ENCODE data around the gene PTGFRN.

Gene PTGFRN

DNA sequence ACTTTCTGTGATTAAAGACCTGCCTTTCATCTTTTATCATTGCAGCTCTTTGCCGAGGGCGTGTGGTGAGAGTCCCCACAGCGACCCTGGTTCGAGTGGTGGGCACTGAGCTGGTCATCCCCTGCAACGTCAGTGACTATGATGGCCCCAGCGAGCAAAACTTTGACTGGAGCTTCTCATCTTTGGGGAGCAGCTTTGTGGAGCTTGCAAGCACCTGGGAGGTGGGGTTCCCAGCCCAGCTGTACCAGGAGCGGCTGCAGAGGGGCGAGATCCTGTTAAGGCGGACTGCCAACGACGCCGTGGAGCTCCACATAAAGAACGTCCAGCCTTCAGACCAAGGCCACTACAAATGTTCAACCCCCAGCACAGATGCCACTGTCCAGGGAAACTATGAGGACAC is 32.0 kb downstream of the PTGFRN start:
- ATAC-seq, result no peak
- TF ChIP-seq, protein P1, sequence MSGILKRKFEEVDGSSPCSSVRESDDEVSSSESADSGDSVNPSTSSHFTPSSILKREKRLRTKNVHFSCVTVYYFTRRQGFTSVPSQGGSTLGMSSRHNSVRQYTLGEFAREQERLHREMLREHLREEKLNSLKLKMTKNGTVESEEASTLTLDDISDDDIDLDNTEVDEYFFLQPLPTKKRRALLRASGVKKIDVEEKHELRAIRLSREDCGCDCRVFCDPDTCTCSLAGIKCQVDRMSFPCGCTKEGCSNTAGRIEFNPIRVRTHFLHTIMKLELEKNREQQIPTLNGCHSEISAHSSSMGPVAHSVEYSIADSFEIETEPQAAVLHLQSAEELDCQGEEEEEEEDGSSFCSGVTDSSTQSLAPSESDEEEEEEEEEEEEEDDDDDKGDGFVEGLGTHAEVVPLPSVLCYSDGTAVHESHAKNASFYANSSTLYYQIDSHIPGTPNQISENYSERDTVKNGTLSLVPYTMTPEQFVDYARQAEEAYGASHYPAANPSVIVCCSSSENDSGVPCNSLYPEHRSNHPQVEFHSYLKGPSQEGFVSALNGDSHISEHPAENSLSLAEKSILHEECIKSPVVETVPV (CRISPR knock-in tag; IDR thresholded peaks at IDR 0.05), result no peak
- TF ChIP-seq CSDC2 (CRISPR knock-in tag; IDR thresholded peaks at IDR 0.05) (no peak), ARNTL (CRISPR knock-in tag; IDR thresholded peaks at IDR 0.05; ENCODE audit: borderline replicate concordance, low read depth) (no peak), ZNF565 (CRISPR knock-in tag; conservative IDR thresholded peaks at IDR 0.05; ENCODE audit: low read depth) (no peak), PPARA (CRISPR knock-in tag; IDR thresholded peaks at IDR 0.05; ENCODE audit: borderline replicate concordance) (no peak), ZNF8 (CRISPR knock-in tag; IDR thresholded peaks at IDR 0.05) (no peak), ISL1 (CRISPR knock-in tag; IDR thresholded peaks at IDR 0.05) (no peak), ESRRG (CRISPR knock-in tag; IDR thresholded peaks at IDR 0.05) (no peak)

GRCh38 chr1:116942344-116942743 is 32.6 kb downstream of the PTGFRN start:
- TF ChIP-seq GLIS3 (CRISPR knock-in tag; IDR thresholded peaks at IDR 0.05), result no peak
- TF ChIP-seq, protein P2, sequence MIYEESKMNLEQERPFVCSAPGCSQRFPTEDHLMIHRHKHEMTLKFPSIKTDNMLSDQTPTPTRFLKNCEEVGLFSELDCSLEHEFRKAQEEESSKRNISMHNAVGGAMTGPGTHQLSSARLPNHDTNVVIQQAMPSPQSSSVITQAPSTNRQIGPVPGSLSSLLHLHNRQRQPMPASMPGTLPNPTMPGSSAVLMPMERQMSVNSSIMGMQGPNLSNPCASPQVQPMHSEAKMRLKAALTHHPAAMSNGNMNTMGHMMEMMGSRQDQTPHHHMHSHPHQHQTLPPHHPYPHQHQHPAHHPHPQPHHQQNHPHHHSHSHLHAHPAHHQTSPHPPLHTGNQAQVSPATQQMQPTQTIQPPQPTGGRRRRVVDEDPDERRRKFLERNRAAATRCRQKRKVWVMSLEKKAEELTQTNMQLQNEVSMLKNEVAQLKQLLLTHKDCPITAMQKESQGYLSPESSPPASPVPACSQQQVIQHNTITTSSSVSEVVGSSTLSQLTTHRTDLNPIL (CRISPR knock-in tag; IDR thresholded peaks at IDR 0.05; ENCODE audit: low read depth), result no peak
- TF ChIP-seq ZC3H10 (CRISPR knock-in tag; IDR thresholded peaks at IDR 0.05), result no peak
- no peak for TF ChIP-seq CSDC2 (CRISPR knock-in tag; IDR thresholded peaks at IDR 0.05)
- no peak for TF ChIP-seq ZFP3 (CRISPR knock-in tag; IDR thresholded peaks at IDR 0.05)
- ATAC-seq, result no peak

- TF ChIP-seq SNAI2 (CRISPR knock-in tag; IDR thresholded peaks at IDR 0.05), result no peak
- no peak for ATAC-seq
Observed at GRCh38 chr1:116943438-116943837, 33.7 kb downstream of the PTGFRN start.

DNA sequence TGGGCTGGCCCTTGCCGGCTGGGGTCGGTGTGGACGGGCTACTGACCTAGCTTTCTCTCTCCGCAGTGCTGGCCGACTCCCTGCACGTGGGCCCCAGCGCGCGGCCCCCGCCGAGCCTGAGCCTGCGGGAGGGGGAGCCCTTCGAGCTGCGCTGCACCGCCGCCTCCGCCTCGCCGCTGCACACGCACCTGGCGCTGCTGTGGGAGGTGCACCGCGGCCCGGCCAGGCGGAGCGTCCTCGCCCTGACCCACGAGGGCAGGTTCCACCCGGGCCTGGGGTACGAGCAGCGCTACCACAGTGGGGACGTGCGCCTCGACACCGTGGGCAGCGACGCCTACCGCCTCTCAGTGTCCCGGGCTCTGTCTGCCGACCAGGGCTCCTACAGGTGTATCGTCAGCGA is 34.9 kb downstream of the PTGFRN start:
- no peak for ATAC-seq
- TF ChIP-seq, protein P2 (CRISPR knock-in tag; IDR thresholded peaks at IDR 0.05; ENCODE audit: low read depth), result no peak
- TF ChIP-seq ZFP3 (CRISPR knock-in tag; IDR thresholded peaks at IDR 0.05), result no peak
- TF ChIP-seq ZFP30 (CRISPR knock-in tag; IDR thresholded peaks at IDR 0.05), result no peak

- no peak for ATAC-seq
- no peak for TF ChIP-seq ISL1 (CRISPR knock-in tag; IDR thresholded peaks at IDR 0.05)
- TF ChIP-seq TSHZ2 (CRISPR knock-in tag; IDR thresholded peaks at IDR 0.05), result no peak
- TF ChIP-seq SNAI2 (CRISPR knock-in tag; IDR thresholded peaks at IDR 0.05), result no peak
- no peak for TF ChIP-seq ZC3H10 (CRISPR knock-in tag; IDR thresholded peaks at IDR 0.05)
- no peak for TF ChIP-seq ARNTL (CRISPR knock-in tag; IDR thresholded peaks at IDR 0.05; ENCODE audit: borderline replicate concordance, low read depth)
- no peak for TF ChIP-seq ZNF8 (CRISPR knock-in tag; IDR thresholded peaks at IDR 0.05)
- no peak for TF ChIP-seq GLIS3 (CRISPR knock-in tag; IDR thresholded peaks at IDR 0.05)
- TF ChIP-seq ZFP3 (CRISPR knock-in tag; IDR thresholded peaks at IDR 0.05), result no peak
- TF ChIP-seq OSR1 (CRISPR knock-in tag; IDR thresholded peaks at IDR 0.05), result no peak
- no peak for TF ChIP-seq ZNF565 (CRISPR knock-in tag; conservative IDR thresholded peaks at IDR 0.05; ENCODE audit: low read depth)
- no peak for TF ChIP-seq PPARA (CRISPR knock-in tag; IDR thresholded peaks at IDR 0.05; ENCODE audit: borderline replicate concordance)
- TF ChIP-seq RARB (CRISPR knock-in tag; IDR thresholded peaks at IDR 0.05), result no peak
- no peak for TF ChIP-seq BACH2 (CRISPR knock-in tag; IDR thresholded peaks at IDR 0.05; ENCODE audit: borderline replicate concordance)
- no peak for TF ChIP-seq CSDC2 (CRISPR knock-in tag; IDR thresholded peaks at IDR 0.05)
Observed at GRCh38 chr1:116945421-116945820, 35.7 kb downstream of the PTGFRN start.

- ATAC-seq, result no peak
- no peak for TF ChIP-seq GLIS3 (CRISPR knock-in tag; IDR thresholded peaks at IDR 0.05)
- no peak for TF ChIP-seq OSR1 (CRISPR knock-in tag; IDR thresholded peaks at IDR 0.05)
- TF ChIP-seq RARB (CRISPR knock-in tag; IDR thresholded peaks at IDR 0.05), result no peak
- no peak for TF ChIP-seq ZNF565 (CRISPR knock-in tag; conservative IDR thresholded peaks at IDR 0.05; ENCODE audit: low read depth)
- no peak for TF ChIP-seq ZFP30 (CRISPR knock-in tag; IDR thresholded peaks at IDR 0.05)
- TF ChIP-seq ISL1 (CRISPR knock-in tag; IDR thresholded peaks at IDR 0.05), result no peak
- TF ChIP-seq ZNF8 (CRISPR knock-in tag; IDR thresholded peaks at IDR 0.05), result no peak
- TF ChIP-seq PPARA (CRISPR knock-in tag; IDR thresholded peaks at IDR 0.05; ENCODE audit: borderline replicate concordance), result no peak
- no peak for TF ChIP-seq TSHZ2 (CRISPR knock-in tag; IDR thresholded peaks at IDR 0.05)
- TF ChIP-seq TOX (CRISPR knock-in tag; IDR thresholded peaks at IDR 0.05; ENCODE audit: borderline replicate concordance), result no peak
- no peak for TF ChIP-seq TCF4 (CRISPR knock-in tag; IDR thresholded peaks at IDR 0.05; ENCODE audit: borderline replicate concordance)
Observed at GRCh38 chr1:116945996-116946395, 36.3 kb downstream of the PTGFRN start.
